ENCODE data around the gene INAFM2.
A peak's percentile ranks its signal among the peaks of the same experiment; 100 is the strongest.

Gene INAFM2

DNA sequence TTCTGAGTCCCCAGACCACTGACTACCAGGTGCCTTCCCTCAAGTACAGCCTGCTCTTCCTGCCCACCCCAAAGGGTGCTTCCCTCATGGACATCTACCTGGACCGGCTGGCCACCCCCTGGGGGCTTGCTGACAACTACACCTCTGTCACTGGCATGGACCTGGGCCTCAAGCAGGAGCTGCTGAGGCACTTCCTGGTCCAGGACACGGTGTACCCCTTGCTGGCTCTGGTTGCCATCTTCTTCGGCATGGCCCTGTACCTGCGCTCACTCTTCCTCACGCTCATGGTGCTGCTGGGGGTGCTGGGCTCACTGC lies 43.8 kb downstream of the INAFM2 start:
- TF ChIP-seq EZH2 (optimal IDR thresholded peaks at IDR 0.05; ENCODE audit: low read depth, low read length) = no peak
- TF ChIP-seq CTCF (IDR thresholded peaks at IDR 0.05; ENCODE audit: low read length) = no peak
- Histone ChIP-seq H3F3A (ENCODE audit: insufficient read depth, low read length) (no peaks in the 10 kb centered on the region; the same call in 1 of the 2 replicates), H3K79me2 (ENCODE audit: low read length) (no peaks in the 10 kb centered on the region), H3K4me2 (ENCODE audit: low read depth, low read length) (peak overlapping the region; percentile 96), H2AFZ (ENCODE audit: low read length) (peak overlapping the region; percentile 98), H3K36me3 (replicated peaks; ENCODE audit: insufficient read depth, low read length) (no peaks in the 10 kb centered on the region), H3K9ac (ENCODE audit: low read length) (peak overlapping the region; percentile 46; the same call in 1 of the 2 replicates), H3K4me1 (ENCODE audit: low read length) (peaks cover 12% of the 10 kb centered on the region), H3K27ac (ENCODE audit: low read length) (peak overlapping the region; percentile 28; the same call in 1 of the 2 replicates), H3K9me3 (replicated peaks; ENCODE audit: insufficient read depth, low read length) (no peaks in the 10 kb centered on the region), H3K9me2 (replicated peaks; ENCODE audit: insufficient read depth, low read length) (no peaks in the 10 kb centered on the region), H3K4me3 (ENCODE audit: low read length) (peak overlapping the region; percentile 60), H4K20me1 (ENCODE audit: insufficient read depth, low read length) (no peaks in the 10 kb centered on the region), H3K27me3 (replicated peaks; ENCODE audit: insufficient read depth, low read length) (peaks cover 14% of the 10 kb centered on the region; the same call in 1 of the 2 replicates)
- no peak for DNase-seq

GRCh38 chr15:40367686-40368611 lies 44.5 kb downstream of the INAFM2 start:
- peak overlapping the region; percentile 28; the same call in 1 of the 2 replicates for H3K27ac ChIP-seq (ENCODE audit: low read length)
- peak overlapping the region; percentile 46; the same call in 1 of the 2 replicates for H3K9ac ChIP-seq (ENCODE audit: low read length)
- H3K27me3 ChIP-seq (replicated peaks; ENCODE audit: insufficient read depth, low read length) = peaks cover 14% of the 10 kb centered on the region; the same call in 1 of the 2 replicates
- peak overlapping the region; percentile 60 for H3K4me3 ChIP-seq (ENCODE audit: low read length)
- H3K9me2 ChIP-seq (replicated peaks; ENCODE audit: insufficient read depth, low read length) = no peaks in the 10 kb centered on the region
- H3K4me1 ChIP-seq (ENCODE audit: low read length) = peaks cover 12% of the 10 kb centered on the region
- H3K9me3 ChIP-seq (replicated peaks; ENCODE audit: insufficient read depth, low read length) = no peaks in the 10 kb centered on the region
- H4K20me1 ChIP-seq (ENCODE audit: insufficient read depth, low read length) = no peaks in the 10 kb centered on the region
- peak overlapping the region; percentile 98 for H2AFZ ChIP-seq (ENCODE audit: low read length)
- H3K4me2 ChIP-seq (ENCODE audit: low read depth, low read length) = peak overlapping the region; percentile 96
- H3F3A ChIP-seq (ENCODE audit: insufficient read depth, low read length) = no peaks in the 10 kb centered on the region; the same call in 1 of the 2 replicates
- no peaks in the 10 kb centered on the region for H3K36me3 ChIP-seq (replicated peaks; ENCODE audit: insufficient read depth, low read length)
- peak; percentile 96 for DNase-seq
- no peaks in the 10 kb centered on the region for H3K79me2 ChIP-seq (ENCODE audit: low read length)
- TF ChIP-seq EZH2phosphoT487 (IDR thresholded peaks at IDR 0.05; ENCODE audit: low read length) (no peak), CTCF (IDR thresholded peaks at IDR 0.05; ENCODE audit: low read length) (peak; percentile 76)

- H3K36me3 ChIP-seq (replicated peaks; ENCODE audit: insufficient read depth, low read length) = no peaks in the 10 kb centered on the region
- H2AFZ ChIP-seq (ENCODE audit: low read length) = no peak overlapping the region
- no peak overlapping the region for H3K4me3 ChIP-seq (ENCODE audit: low read length)
- H3K27ac ChIP-seq (ENCODE audit: low read length) = no peak overlapping the region
- no peaks in the 10 kb centered on the region for H3K9me2 ChIP-seq (replicated peaks; ENCODE audit: insufficient read depth, low read length)
- H3K4me2 ChIP-seq (ENCODE audit: low read depth, low read length) = no peak overlapping the region; the same call in 1 of the 2 replicates
- TF ChIP-seq EZH2 (optimal IDR thresholded peaks at IDR 0.05; ENCODE audit: low read depth, low read length) (no peak), EZH2phosphoT487 (IDR thresholded peaks at IDR 0.05; ENCODE audit: low read length) (no peak), CTCF (IDR thresholded peaks at IDR 0.05; ENCODE audit: low read length) (no peak)
- H3K27me3 ChIP-seq (replicated peaks; ENCODE audit: insufficient read depth, low read length) = peaks cover 14% of the 10 kb centered on the region; the same call in 1 of the 2 replicates
- H3F3A ChIP-seq (ENCODE audit: insufficient read depth, low read length) = no peaks in the 10 kb centered on the region; the same call in 1 of the 2 replicates
- no peaks in the 10 kb centered on the region for H4K20me1 ChIP-seq (ENCODE audit: insufficient read depth, low read length)
- no peak overlapping the region; the same call in 1 of the 2 replicates for H3K9ac ChIP-seq (ENCODE audit: low read length)
- H3K4me1 ChIP-seq (ENCODE audit: low read length) = peaks cover 12% of the 10 kb centered on the region
- no peaks in the 10 kb centered on the region for H3K79me2 ChIP-seq (ENCODE audit: low read length)
- DNase-seq = no peak
- H3K9me3 ChIP-seq (replicated peaks; ENCODE audit: insufficient read depth, low read length) = no peaks in the 10 kb centered on the region
Observed at GRCh38 chr15:40368719-40369473, 45.4 kb downstream of the INAFM2 start.
